NT2/D1 (cell line): Measurements from ENCODE around the gene FN1.

Experiments
- SUZ12 ChIP-seq: IDR thresholded peaks from 2 replicates; pipeline ENCODE4 v1.6.1; 2011; ENCODE audit not compliant: insufficient read length, insufficient read depth; ENCODE audit errors: extremely low read depth
- YY1 ChIP-seq: IDR thresholded peaks from 2 replicates; pipeline ENCODE4 v1.6.1; 2011; ENCODE audit not compliant: insufficient read length, insufficient read depth
- ZNF274 ChIP-seq: IDR thresholded peaks from 2 replicates; pipeline ENCODE4 v1.6.1; 2011; ENCODE audit warnings: mild to moderate bottlenecking, low read depth, low read length

- TF ChIP-seq SUZ12 (no peak), YY1 (no peak), ZNF274 (no peak)
These were observed 45.3 kb downstream of the FN1 start for GRCh38 chr2:215390550-215390913.
